GM10266 (cell line): ENCODE data around the gene ODAD3.
A peak's percentile ranks its signal among the peaks of the same experiment; 100 is the strongest.

Source experiments
- DNase-seq: peaks from one replicate; pipeline ENCODE4 v3.0.0; 2012; ENCODE audit errors: extremely low spot score
- TF ChIP-seq, protein P1 (sequence below): IDR thresholded peaks from 2 replicates; pipeline ENCODE4 v1.5.1; 2012; ENCODE audit warnings: mild to moderate bottlenecking, low read depth; ENCODE audit not compliant: control insufficient read depth, insufficient read depth; ENCODE audit errors: missing control alignments

The ODAD3 gene

DNA sequence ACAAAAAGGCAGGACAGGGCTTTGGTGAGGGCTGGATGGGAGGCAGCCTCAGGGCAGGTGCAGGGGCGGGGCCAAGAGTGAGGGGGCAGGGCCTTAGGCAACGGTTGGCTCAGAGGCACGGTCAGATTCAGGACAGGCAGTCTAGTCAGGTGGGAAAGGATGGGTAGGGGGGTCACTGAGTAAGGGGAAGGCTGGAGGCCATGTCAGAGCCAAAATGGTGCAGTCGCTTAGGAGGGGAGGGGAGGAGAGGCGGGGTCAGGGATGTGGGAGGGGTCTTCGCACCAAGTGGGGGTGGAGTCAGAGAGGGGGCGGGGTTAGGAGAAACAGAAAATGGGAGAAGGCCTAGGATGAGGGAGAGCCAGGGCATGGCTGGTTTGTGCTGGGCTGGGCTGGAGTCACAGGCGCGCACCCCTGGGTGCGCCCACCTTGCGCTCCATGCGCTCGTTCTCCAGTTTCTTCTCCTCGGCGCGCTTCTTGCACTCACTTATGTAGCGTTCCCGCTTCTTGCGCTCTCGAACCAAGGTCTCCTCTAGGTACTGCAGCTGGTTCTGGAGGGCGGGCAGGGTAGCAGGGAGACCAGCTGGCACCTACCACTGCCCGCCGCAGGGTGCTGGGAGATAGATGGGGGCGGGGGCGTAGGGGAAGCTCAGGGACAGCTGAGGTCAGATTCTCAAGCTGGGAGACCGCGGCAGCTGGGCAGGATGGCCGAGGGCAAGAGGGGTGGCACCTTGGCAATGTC, 9.0 kb downstream of the ODAD3 start:
- TF ChIP-seq, protein P1, sequence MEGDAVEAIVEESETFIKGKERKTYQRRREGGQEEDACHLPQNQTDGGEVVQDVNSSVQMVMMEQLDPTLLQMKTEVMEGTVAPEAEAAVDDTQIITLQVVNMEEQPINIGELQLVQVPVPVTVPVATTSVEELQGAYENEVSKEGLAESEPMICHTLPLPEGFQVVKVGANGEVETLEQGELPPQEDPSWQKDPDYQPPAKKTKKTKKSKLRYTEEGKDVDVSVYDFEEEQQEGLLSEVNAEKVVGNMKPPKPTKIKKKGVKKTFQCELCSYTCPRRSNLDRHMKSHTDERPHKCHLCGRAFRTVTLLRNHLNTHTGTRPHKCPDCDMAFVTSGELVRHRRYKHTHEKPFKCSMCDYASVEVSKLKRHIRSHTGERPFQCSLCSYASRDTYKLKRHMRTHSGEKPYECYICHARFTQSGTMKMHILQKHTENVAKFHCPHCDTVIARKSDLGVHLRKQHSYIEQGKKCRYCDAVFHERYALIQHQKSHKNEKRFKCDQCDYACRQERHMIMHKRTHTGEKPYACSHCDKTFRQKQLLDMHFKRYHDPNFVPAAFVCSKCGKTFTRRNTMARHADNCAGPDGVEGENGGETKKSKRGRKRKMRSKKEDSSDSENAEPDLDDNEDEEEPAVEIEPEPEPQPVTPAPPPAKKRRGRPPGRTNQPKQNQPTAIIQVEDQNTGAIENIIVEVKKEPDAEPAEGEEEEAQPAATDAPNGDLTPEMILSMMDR = no peak
- no peak for DNase-seq

GRCh38 chr19:11423791-11424181, 11.1 kb downstream of the ODAD3 start:
- DNase-seq = peak; percentile 20
- TF ChIP-seq, protein P1 = no peak

- TF ChIP-seq, protein P1 = no peak
- peak; percentile 7 for DNase-seq
Measured at GRCh38 chr19:11423164-11423790, 11.6 kb downstream of the ODAD3 start.

DNA sequence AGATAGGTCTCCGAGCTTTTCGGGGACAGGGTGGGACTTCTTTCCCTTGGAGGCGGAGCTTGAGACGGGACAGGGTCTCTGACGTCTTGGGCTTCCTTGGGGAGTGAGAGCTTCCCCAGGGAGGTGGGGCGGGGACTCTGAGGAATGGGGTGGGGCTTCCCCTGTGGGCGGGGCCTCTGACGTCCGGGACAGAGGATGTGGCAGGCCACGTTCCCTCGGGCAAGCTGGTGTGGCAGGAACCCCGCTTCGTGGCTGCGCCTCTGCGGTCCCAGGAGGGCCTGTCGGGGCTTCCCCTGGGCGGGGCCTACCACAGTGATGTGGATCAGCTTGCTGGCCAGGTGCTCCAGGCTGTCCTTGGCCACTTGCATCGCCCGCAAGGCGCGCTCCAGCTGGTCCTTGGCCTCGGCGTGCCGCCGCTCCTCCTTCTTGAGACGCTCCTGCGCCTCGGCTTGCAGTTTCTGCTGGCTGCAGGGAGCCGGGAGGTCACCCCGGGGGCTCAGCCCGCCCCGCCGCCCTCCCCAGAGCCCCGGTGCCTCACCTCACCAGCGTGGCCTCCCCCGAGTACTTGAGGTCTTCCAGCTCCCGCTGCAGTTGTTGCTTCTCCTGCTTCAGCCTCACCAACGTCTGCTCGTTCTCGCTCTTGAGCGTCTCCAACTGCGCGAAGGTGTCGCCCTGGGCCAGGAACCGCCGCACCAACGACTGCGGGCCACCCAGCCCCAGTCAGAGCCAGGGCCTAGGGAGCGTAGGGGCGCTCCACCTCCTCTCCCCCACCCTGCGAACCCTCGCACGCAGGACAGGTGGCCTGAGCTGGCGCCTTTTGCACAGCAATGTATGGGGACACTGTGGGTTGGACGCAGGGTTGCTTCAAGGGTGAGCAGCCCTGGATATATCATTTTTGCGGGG, 12.5 kb downstream of the ODAD3 start:
- TF ChIP-seq, protein P1 = no peak
- peak; percentile 95 for DNase-seq

DNA sequence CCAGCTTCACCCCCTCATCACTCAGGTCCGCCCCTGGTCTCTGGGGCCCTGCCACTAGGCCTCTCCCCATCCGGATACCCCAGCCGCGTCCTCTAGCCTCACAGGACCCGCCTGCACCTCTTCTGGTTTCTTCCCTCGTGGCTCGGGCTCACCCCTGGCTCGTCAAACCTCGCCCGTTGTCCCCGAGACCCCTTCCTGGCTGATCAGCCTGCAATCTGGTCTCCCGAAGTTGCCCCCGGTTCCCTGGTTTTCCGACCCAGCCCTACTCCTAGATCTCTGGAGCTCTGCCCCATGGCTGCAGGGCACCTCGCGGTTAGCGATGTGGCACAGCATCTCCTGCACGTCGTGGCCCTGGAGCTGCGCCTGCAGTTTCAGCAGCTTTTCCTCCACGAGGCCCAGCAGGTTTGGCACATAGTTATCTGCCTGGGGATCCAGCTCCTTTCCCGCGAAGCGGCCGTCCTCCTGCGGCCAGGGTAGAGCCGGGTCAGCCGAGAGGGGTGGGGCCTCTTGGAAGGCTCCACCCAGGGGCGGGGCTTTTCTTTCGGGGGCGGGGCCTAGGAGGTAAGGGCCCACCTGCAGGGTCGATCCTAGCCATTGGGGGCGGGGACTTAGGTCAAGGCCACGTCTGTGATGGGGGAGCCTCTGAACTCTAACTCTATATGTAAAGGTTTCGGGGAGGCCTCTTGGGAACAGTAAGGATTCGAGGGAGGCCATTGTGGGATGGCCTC, 13.4 kb downstream of the ODAD3 start:
- TF ChIP-seq, protein P1 = no peak
- peak; percentile 89 for DNase-seq

- peak; percentile 56 for DNase-seq
- TF ChIP-seq, protein P1 = no peak
Measured at GRCh38 chr19:11420429-11421370, 14.2 kb downstream of the ODAD3 start.
